NCI-H1105 (cell line): ENCODE results near the gene SRPK2.

Source experiments
- DNase-seq: peaks from one replicate; lab custom pipeline; 2025; lab: John Stamatoyannopoulos, UW

The SRPK2 gene

DNA sequence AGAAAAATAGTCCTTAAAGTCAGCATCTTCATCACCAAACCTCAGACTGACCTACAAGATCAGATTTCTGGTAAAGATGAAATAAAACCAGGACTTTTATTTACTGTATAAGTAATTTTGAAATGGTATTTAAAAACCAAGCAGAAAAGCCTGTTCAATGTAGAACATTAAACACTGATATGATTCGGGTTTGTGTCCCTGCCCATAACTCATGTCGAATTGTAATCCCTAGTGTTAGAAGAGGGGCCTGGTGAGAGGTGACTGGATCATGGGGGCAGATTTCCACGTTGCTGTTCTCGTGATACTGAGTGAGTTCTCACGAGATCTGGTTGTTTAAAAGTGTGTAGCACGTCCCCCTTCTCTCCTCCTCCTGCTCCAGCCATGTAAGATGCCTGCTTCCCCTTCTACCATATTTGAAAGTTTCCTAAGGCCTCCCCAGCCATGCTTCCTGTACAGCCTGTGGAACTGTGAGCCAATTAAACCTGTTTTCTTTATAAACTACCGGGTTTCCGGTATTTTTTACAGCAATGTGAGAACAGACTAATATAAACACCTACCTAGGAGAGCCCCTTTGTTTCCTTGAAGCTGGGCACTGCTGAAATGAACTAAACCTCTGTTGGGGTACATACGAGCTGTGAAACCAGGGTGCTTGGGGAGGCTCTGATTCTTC is 254.6 kb downstream of the SRPK2 start:
- DNase-seq: no peak

DNA sequence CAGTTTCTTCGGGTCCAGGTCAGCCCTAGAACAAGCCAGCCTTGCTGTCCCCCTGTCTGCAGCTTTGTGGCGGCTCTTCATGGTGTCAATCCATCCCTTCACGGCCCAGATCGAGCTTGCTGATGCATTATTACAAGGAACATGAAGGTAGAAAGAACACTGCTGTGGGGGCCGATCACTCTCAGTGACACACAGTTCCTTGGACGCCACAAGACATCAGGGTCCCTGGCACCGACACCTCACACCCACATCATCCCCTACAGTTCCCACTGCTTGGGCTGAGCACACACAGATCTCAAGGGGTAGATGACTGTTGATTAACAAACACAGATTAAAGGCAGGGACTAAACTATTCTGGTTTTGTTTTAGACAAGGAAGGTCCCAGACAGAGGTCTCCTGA is 255.4 kb downstream of the SRPK2 start:
- DNase-seq: no peak

- no peak for DNase-seq
Observed at GRCh38 chr7:105132835-105133234, 255.9 kb downstream of the SRPK2 start.

GRCh38 chr7:105132335-105132734 is 256.4 kb downstream of the SRPK2 start:
- DNase-seq: no peak

DNA sequence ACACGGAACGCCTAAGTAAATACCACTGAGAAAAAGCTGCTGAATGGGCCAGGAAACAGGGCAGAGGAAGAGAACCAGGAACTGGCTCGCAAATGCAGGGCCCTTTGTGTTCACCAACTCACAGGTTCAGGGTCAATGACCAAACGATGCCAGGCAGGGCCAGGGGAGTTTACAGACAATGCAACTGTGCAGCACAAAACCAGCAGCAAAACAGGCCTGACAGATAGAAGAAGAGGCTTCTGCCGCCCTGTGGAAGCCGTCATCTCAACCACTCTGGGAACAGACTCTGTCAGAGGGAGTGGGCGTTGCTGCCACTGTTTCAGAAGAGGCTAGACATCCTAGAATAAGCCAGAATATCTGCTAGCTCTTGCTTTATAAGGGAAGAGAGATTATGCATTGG is 256.8 kb downstream of the SRPK2 start:
- DNase-seq: no peak

GRCh38 chr7:105131033-105131656 is 257.6 kb downstream of the SRPK2 start:
- no peak for DNase-seq

DNA sequence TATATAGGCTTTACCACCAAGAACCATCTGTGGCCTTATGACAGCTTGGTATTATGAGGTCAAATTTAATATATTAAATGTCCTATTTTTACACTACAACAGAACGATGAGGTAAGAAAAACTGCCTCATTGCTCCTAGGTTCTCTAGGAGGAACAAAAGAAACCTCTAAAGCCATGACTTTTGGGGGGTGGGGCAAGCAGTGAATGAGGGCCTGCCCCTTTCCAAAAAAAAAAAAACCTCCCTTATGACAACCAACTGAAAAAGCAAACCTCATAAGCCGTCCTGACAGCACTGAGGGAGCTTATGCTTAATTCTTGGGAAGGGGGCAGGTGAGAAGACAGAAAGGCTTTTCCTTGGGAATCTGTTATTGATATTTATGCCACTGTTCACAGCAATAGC is 258.1 kb downstream of the SRPK2 start:
- DNase-seq: no peak

DNA sequence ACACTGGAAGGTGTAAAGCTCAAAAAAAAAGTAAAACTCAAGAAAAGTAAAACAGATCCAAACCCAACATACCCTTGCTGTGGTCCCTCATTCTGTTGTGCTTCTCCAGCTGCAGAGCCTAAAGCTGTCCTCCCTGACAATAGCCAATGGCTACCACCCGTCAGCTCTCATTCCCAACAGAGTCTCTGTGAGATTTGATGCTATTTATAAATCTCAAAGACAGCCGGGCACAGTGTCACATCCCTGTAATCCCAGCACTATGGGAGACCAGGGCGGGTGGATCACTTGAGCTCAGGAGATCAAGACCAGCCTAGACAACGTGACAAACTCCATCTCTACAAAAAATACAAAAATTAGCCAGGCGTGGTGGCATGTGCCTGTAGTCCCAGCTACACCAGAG is 258.7 kb downstream of the SRPK2 start:
- no peak for DNase-seq

GRCh38 chr7:105127179-105127578 is 261.5 kb downstream of the SRPK2 start:
- no peak for DNase-seq

- DNase-seq: no peak
Observed at GRCh38 chr7:105126436-105126975, 262.2 kb downstream of the SRPK2 start.

DNA sequence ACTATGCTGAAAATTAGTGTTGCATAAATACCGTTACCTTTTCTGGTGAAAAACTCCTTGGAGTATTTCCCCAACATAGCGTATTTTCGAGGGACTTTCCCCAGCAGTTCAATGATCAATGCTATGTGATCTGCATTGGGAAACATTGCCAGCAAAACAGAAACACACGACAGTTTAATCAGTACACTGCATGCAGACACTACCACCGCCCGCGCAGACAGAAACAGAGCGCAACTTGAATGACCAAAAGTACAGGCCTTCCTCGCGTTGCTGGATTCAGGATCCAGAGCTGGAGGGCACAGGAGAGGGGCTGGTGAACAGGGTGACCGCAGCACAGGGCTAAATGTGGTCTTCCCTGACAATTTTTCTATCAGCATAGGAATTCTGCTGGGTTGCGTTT is 263.0 kb downstream of the SRPK2 start:
- no peak for DNase-seq

DNA sequence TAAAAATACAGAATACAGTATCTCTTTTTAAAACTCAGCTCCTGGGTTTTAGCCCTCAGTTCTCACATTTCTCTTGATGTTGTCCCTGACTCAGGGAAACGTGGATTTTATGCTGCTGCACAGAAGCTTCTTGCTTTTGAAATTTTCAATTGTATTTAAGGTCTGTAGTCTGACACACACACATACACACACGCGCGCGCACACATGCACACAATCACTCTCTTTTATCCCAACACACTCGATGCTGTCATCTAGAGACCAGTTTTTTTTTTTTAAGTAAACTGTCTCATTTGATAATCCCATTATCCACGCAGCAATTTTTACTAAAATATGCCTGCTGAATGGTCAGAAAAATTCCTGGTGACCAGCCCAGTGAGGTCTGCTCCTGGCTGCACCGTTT is 266.1 kb downstream of the SRPK2 start:
- DNase-seq: no peak

DNA sequence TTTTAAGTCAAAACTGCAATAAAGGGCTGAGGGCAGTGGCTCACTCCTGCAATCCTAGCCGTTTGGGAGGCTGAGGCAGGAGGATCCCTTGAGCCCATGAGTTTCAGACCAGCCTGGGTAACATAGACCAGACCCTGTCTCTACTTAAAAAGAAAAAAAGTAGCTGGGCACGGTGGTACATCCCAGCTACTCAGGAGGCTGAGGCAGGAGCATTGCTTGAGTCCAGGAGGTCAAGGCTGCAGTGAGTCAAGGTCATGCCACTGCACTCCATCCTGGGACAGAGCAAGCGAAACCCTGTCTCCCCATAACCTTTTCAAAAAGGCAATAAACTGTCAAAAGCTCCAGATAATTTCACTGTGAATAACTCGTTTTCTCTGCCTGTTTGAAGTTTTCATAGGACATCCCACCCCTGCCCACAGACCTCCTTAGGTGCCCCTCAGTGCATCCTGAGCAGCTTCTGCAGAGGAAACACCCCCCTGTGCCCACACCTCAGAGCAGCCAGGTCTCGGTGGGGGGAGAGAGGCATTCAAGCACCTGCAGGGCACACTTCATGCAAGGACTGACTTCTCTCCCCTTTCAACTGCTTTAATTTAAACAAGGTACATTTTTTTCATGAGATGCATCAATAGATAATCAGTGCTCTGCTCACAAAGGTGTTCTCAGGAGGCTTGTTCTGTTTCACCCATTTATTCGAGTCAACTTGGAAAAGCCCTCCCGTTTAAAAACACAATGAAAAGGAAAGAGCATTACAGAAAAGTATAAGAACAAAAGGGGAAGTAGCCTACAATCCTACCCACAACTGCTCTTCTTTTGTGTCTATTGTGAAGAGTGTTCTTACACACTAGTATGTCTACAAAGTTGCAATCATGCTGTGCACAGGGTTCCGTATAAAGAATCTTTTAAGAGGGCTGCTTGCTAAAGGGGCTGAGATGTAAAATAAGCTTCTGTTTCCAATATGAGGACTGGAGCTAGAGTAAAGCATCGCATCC is 269.8 kb downstream of the SRPK2 start:
- no peak for DNase-seq

DNA sequence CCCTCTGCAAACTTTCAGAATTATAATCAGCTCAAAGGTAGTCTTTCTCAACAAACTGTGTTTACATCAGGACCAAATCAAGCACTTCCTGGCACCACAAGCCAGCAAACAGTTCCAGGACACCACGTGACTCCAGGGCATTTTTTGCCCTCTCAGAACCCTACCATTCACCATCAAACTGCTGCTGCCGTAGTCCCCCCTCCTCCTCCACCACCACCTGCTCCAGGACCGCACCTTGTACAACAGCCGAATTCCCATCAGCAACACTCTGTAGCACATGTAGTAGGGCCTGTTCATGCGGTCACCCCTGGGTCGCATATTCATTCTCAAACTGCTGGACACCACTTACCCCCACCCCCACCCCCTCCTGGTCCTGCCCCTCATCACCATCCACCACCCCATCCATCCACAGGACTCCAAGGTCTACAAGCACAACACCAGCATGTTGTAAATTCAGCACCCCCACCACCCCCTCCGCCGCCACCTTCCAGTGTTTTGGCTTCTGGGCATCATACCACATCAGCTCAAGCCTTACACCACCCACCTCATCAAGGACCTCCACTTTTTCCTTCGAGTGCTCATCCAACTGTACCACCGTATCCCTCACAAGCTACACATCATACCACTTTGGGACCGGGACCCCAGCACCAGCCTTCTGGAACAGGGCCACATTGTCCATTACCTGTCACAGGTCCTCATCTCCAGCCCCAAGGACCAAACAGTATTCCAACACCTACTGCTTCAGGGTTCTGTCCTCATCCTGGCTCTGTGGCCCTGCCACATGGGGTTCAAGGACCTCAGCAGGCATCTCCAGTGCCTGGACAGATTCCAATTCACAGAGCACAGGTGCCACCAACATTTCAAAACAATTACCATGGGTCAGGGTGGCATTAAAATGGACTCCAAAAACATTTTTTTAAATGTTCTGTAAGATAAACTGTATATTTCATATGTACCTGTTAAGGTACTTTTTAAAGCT is 276.0 kb downstream of the SRPK2 start:
- no peak for DNase-seq

DNA sequence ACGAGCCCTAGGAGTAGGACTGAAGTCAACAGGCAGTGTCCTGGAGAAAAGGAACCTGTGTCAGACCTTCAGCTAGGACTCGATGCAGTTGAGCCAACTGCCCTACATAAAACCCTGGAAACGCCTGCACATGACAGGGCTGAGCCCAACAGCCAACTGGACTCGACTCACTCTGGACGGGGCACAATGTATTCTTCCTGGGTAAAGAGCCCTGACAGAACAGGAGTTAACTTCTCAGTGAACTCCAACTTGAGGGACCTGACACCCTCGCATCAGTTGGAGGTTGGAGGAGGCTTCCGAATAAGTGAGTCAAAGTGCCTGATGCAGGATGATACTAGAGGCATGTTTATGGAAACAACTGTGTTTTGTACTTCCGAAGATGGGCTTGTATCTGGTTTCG is 281.3 kb downstream of the SRPK2 start:
- no peak for DNase-seq

DNA sequence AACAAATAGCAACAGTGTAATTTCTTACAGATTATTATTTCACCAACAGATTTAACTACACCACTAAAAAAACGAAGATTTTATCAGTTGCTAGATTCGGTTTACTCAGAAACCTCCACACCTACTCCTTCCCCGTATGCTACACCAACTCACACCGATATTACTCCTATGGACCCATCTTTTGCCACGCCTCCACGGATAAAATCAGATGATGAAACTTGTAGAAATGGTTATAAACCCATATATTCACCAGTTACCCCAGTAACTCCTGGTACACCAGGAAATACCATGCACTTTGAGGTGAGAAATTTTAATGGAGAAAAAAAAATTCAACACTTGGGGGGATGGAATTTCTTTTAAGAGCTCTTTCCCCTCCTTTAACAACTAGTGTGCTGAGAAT is 282.2 kb downstream of the SRPK2 start:
- DNase-seq: no peak

DNA sequence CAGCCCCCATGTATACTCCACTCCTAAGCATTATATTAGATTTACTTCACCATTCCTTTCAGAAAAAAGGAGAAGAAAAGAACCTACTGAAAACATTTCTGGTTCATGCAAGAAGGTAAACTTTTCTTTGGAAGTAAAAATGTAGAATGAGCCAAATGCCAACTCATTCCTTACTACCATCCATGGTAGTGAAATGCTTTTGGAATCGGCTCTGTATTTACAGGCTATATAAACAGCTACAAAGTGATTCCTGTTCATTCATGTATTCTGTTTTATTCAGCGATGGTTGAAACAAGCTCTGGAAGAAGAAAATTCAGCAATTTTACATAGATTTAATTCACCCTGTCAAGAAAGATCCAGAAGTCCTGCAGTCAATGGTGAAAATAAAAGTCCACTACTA is 283.1 kb downstream of the SRPK2 start:
- DNase-seq: no peak

- no peak for DNase-seq
Observed at GRCh38 chr7:105102557-105103352, 286.0 kb downstream of the SRPK2 start.

DNA sequence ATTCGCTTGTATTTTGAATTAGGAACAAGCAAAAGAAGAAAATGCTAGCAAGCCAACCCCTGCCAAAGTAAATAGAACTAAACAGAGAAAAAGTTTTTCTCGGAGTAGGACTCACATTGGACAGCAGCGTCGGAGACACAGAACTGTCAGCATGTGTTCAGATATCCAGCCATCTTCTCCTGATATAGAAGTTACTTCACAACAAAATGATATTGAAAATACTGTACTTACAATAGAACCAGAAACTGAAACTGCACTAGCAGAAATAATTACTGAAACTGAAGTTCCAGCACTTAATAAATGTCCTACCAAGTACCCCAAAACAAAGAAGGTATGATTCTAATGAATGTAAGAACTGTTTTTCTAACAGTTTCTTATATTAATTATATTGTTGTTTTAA is 286.9 kb downstream of the SRPK2 start:
- no peak for DNase-seq

DNA sequence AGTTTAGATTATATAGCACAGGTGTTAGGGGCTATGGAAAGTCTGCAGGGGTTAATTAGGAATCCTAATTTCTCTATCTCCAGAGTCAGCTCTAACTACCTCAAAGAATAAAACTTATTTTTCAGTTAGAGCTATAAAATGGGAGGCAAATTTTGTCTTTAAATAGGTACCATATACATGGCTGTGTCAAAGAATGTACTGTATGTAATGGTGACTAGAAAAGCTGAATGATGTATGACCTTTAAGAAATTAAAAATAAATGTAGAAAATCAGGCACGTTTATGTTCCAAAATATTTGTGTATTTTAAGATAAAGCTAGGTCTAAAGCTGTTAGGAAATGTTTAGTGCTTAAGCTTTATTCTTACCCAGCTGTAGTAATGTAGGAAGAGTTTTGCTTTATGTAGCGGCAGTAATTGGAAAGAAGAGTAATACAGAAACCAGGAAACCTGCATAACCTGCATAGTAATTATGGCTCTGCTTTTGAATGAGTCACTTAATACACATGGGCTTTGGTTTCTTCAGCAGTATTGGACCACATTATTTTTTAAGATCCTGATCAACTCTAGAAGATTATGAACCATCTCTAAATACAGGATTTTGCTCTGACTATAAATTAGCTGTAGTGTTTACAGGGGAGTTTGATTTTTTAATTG is 289.7 kb downstream of the SRPK2 start:
- DNase-seq: no peak
